HG03432 (cell line): ENCODE data around the gene ZFYVE16.
"Not testable (repeated sequence)": the region's sequence is repeated elsewhere in the genome, so short reads cannot be mapped to it uniquely, and the experiment has no call there.

Experiments
- ATAC-seq: cut with Tn5 transposase; IDR thresholded peaks from one replicate; pipeline ENCODE4 v1.9.1; 2021; ENCODE audit warnings: mild to moderate bottlenecking, moderate library complexity; ENCODE audit not compliant: unreplicated experiment

Gene ZFYVE16

DNA sequence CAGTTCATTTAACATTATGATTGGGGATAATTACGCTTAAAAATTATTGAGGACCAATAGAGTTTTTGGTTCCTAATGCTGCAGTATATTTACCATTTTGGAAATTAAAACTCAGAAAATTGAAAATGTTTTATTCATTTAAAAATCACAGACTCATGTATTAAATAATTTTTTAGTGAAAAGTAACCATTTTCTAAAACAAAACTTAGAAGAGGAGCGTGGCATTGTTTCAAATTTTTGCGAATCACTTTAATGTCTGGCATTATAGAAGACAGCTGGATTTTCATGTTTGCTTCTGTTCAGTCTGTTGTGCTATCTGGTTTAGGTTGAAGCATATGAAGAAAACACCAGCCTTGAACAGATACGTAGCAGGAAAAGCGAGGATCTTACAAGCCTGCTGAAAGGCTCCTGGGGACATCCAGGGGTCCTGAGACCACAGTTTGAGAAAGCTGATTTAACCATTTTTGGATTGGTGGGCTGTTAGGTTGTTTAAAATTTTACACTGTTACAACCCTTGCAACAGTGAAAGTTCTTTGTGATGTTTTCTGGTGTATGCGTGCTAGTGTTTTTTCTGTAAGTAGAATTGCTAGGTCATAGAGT lies 1.6 kb downstream of the ZFYVE16 start:
- ATAC-seq = no peak

DNA sequence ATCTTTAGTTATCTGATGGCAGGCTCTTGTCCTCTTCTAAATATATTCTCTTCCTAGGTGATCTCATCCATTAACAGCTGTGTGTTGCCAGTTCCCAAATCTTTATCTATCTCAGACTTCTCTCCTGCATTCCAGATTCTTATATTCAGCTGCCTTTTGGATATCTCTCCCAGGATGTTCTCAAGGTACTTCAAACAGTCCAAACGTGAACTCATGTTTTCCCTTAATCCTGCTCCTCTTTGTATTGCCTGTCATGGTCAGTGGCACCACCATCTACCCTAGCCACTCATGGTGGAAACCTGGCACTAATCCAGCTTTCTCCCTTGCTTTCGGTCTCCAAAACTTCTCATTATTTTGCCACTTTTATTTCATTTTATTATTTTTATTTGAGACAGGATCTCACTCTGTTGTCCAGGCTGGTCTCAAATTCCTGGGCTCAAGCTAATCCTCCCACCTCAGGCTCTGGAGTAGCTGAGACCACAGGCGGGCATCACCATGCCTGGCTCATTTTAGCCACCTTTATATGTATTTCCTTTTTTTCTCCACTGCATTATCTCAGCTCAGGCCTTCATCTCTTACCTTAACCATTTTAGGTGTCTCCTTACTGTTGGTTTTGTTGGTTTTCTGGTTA lies 3.8 kb downstream of the ZFYVE16 start:
- ATAC-seq = no peak

DNA sequence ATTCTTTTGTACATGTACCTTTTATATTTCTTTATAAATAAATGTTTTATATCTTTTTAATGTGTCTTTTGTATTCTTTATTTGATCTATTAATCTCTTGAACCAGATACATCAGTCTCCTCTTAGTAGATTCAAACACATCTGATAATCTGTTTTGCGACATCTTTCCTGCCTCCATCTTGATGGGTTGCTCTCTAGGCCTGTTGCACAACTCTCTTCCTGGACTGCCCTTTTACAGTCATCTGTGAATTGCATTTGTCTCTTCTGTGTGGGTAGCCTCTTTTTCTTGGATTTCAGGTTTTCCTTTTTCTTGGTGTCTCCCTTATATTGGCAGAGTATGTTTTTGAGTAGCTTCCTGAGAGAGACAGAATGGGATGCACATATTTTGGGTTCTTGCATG lies 6.2 kb downstream of the ZFYVE16 start:
- no peak for ATAC-seq

DNA sequence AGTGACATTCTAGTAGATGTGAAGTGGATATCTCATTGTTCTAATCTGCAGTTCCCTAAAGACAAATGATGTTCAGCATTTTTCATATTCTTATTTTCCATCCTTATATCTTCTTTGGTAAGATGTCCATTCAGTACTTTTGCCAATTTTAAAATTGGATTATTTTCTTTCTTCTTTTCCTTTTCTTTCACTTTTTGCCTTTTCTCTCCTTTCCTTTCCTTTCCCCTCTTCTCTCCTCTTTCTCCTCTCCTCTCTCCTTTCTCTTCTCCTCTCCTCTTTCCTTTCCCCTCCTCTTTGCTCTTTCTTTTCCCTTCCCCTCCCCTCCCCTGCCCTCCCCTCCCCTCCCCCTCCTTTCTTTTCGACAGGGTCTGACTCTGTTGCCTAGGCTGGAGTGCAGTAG lies 10.1 kb downstream of the ZFYVE16 start:
- no peak for ATAC-seq

DNA sequence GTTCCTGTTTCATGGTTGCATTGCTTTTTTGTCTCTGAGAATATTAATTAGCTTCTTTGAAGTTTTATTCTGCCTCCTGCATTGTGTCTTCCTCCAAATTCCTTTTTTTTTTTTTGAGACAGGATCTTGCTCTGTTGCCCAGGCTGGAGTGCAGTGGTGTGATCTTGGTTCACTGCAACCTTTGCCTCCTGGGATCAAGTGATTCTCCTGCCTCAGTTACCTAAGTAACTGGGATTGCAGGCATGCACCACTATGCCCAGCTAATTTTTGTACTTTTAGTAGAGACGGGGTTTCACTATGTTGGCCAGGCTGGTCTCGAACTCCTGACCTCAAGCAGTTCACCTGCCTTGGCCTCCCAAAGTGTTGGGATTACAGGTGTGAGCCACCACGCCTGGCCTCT lies 16.5 kb downstream of the ZFYVE16 start:
- ATAC-seq = not testable (repeated sequence)

DNA sequence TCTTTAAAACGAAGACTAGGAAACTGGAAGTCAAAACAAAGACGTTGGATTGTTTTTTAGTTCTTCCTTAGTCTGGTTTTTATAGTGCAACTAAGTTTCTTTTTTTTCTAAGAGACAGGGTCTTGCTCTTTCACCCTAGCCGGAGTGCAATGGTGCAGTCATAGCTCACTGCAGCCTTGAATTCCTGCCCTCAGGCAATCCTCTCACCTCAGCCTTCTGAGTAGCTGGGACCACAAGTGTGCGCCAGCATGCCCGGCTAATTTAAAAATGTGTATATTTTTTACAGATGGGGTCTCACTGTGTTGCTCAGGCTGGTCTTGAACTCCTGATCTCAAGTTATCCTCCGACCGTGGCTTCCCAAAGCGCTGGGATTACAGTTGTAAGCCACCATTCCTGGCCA lies 27.6 kb downstream of the ZFYVE16 start:
- no peak for ATAC-seq

DNA sequence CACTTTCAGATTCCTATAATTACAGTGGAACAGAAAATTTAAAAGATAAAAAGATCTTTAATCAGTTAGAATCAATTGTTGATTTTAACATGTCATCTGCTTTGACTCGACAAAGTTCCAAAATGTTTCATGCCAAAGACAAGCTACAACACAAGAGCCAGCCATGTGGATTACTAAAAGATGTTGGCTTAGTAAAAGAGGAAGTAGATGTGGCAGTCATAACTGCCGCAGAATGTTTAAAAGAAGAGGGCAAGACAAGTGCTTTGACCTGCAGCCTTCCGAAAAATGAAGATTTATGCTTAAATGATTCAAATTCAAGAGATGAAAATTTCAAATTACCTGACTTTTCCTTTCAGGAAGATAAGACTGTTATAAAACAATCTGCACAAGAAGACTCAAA lies 29.5 kb downstream of the ZFYVE16 start:
- no peak for ATAC-seq

DNA sequence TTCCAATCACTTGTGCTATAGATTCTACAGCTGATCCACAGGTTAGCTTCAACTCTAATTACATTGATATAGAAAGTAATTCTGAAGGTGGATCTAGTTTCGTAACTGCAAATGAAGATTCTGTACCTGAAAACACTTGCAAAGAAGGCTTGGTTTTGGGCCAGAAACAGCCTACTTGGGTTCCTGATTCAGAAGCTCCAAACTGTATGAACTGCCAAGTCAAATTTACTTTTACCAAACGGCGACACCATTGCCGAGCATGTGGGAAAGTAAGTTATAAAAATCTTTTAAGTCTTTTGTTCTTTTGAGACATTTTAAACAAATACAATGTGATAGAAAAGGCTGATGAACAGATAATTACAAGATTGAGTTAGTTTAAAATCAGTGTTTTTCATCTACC lies 30.9 kb downstream of the ZFYVE16 start:
- ATAC-seq = no peak

DNA sequence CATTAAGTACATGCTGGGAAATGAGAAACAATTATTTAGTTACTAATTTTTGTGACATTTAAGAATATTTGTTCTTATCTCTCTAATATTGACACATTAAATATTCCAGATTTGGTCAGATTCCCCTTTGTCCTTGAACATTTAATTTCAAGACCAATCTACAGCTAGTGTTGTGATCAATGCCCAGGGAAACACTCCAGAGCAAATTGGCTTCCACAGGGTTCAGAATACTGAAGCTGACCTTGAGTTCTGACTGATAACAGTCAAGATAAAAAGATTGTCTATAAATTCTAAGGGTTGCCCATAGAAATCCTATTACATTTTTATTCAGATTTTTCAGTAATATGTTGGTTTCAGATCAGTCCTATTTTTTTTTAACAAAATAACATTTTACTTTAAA lies 31.3 kb downstream of the ZFYVE16 start:
- ATAC-seq = no peak

DNA sequence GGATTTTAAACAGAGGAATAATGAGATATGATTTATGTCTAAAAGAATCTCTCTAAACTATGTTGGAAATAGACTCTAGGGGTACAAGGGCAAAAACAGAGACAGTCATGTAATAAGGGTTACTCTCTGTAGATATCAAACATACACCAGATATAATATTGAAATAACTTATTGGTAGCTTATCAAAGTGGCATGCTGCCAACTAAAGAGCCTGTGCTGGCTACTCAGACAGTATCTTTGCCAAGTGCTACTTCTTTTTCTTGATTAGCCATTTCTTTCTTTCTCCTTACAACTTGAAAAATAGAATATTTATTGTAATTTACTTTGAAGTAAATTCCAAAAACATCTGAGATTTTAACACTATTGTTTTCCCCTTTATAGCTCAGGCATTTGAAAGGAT lies 34.9 kb downstream of the ZFYVE16 start:
- ATAC-seq = no peak

DNA sequence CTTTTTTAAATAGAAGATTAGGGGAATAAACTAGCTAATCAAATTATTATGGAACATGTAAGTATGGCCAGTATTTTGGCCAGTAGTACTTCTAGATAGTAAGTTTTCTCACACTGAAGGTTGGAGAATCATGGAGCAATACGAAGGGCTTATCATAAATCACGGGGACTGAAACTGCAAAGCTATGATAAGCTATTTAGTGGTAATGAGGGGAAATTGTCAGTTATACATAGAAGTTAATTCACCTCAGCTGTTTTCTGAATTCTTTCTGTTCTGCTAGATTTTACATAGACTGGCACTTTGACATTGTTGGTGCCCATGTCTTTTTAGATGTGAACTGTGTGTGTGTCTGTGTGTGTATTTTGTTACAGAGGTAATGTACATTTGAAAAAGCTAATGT lies 45.5 kb downstream of the ZFYVE16 start:
- ATAC-seq = no peak

DNA sequence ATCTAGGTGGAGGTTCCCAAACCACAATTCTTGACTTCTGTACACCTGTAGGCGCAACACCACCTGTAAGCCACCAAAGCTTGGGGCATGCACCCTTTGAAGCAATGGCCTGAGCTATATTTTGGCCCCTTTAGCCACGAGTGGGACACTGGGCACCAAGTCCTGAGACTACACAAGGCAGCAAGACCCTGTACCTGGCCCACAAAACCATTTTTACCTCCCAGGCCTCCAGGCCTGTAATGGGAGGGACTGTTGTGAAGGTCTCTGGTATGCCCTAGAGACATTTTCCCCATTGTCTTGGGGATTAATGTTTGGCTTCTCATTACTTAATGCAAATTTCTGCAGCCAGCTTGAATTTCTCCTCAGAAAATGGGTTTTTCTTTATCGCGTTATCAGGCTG lies 55.4 kb downstream of the ZFYVE16 start:
- ATAC-seq = no peak

DNA sequence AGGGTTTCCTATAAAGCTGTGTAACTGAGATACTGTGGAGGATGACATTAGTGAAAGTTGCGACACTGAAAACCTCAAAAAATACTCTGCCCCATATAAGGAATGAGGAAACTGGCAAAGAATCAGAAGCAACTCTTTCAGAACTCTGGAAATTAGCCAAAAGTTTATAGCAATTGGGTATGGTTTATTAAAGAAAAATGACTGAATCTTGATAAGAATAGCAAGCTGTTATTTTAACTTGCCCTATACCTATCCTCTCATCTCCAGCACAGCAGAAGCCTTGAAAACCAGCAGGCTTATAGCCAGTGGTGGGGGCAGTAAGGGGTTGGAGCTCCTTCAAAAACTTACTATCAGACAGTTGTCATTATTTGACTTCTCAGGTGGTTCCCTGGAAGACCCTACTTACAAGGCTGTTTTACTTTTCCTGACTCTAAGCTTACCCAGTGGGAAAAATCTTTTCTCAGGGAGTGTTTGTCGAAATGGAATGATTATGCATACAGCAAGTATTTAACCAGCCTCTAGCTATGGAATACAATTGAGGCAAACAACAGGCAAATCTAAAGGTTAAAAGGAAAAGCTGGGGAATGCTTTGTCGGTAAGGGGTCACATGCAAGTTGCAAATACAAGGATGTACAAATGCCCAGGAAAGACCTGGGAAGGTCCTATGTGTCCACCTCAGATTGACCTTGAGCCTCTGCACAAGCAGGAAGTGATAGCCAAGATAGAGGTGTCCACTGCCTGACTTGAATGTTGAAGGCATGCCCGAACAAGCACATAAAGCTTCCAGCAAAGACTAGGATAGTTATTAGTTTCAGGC lies 59.0 kb downstream of the ZFYVE16 start:
- no peak for ATAC-seq

DNA sequence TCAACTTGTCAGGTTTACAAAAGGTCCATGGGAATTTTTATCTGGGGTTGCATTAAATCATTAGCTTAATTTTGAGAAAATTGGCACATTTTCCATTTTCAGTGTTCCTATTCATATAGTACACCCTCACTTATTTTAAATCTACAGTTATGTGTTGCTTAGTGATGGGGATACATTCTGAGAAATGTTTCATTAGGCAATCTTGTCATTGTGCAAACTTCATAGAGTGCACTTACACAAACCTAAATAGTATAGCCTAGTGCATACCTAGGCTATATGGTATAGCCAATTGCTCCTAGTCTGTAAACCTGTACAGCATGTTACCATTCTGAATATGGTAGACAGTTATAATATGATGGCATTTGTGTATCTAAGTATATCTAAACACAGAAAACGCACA lies 60.3 kb downstream of the ZFYVE16 start:
- no peak for ATAC-seq

DNA sequence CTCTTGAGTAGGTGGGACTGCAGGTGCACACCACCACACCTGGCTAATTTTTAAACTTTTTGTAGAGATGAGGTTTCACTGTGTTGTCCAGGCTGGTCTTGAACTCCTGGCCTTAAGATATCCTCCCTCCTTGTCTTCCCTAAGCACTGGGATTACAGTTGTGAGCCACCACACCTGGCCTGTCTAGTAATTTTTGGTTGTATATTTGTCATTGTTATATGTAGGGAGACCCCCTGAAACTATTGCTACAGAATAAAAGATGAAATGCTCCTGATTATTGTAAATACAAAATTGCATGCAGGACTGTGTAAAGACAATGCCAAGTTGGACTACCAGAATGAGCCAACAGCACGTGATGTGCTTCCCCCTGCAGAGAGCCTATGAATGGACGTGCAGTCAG lies 62.8 kb downstream of the ZFYVE16 start:
- ATAC-seq = not testable (repeated sequence)

DNA sequence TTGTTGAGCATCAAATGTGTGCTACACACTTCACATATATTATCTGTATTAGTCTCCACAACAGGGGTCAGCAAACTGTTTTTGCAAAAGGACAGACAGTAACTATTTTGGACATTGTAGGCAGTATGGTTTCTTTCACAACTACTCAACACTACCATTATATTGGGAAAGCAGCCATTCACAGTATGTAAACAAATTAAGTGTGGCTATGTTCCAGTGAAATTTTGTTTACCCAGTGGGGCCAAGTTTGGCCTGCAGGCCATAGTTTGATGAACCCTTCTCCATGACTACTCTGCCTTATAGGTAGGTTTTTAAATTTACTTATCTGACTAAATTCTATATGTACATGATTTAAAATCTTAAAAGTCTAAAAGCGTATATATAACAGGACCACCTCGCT lies 67.1 kb downstream of the ZFYVE16 start:
- no peak for ATAC-seq

DNA sequence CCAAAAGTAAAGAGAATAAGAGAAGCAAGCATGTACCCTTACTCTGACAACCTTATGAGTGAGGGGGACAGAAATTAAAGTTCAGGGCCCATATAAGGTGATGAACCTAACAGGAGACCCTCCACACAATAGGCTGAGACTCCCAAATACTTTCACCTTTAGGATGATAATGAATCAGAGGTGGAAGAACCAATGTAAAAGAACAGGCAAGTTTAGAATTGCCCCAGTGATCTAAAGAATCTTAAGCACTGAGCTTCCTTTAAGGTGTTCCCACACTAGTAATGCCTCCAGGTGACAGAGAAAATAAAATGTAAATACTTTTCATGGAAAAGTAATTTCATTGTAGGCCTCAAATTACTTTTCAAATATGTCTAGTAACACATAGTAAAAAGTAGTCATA lies 71.8 kb downstream of the ZFYVE16 start:
- ATAC-seq = no peak

DNA sequence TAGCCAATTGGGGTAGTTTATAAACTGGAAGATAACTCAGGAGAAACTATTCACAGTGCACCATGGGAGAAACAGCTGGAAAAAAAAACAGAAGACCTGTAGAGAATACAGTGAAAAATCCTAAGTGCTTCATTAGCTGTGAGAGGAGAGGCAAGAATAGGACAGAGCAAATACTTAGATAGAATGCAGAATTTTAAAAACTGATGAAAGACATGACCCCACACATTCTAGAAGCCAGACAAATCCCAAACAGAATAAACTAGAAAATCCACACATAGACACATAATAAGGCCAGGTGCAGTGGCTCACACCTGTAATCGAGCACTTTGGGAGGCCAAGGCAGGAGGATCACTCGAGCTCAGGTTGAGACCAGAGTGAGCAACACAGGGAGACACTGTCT lies 72.5 kb downstream of the ZFYVE16 start:
- ATAC-seq = no peak

DNA sequence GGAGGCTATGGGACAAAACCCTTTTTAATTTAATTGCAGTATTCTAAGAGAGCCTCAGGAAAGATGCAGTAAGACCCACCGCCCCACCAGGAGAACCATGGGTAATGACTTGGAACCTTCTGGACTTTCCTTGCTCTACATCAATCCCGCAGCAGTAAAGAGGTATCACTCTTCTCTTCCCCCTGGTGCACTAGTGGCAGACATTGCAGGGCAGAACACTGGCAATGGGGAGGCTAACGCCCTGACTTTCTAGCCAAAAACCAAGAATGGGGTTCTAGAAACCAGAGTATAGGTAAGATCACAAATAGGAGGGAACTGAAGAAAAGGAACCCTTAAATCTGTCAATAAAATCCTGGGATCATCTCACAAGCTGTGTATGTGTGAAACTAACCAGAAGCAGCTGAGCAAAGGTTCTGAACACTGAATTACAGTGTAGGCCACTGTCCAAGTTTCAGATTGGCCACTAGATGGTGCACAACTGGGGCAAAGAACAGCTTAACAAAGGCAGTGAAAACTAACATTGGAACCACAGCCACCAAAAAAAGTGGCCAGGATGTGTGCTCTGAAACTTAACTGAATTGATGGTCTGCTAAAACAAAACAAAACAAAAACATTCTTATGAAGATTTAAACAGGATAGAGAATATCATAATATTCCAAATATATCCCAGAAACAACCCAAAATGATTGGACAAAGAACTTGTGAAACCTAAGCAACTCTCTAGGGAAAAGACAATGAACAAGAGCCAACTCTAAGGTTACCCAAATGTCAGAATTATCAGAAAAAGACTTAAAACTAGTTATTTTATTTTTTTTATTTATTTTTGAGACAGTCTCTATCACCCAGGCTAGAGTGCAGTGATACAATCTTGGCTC lies 73.4 kb downstream of the ZFYVE16 start:
- ATAC-seq = peak; percentile 47

DNA sequence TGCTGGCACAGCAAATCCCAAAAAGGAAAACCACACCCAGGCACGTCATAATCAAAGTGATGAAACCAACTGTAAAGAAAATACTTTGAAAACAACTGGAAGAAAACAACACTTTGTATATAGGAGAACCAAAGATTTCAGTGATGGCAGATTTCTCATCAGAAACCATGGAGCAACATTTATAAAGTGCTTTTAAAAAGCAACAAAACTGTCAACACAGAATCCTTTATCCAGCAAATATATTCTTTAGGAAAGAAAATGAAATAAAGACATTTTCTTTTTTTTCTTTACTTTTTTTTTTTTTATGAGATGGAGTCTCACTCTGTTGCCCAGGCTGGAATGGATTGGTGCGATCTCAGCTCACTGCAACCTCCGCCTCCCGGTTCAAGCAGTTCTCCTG lies 74.7 kb downstream of the ZFYVE16 start:
- ATAC-seq = no peak

DNA sequence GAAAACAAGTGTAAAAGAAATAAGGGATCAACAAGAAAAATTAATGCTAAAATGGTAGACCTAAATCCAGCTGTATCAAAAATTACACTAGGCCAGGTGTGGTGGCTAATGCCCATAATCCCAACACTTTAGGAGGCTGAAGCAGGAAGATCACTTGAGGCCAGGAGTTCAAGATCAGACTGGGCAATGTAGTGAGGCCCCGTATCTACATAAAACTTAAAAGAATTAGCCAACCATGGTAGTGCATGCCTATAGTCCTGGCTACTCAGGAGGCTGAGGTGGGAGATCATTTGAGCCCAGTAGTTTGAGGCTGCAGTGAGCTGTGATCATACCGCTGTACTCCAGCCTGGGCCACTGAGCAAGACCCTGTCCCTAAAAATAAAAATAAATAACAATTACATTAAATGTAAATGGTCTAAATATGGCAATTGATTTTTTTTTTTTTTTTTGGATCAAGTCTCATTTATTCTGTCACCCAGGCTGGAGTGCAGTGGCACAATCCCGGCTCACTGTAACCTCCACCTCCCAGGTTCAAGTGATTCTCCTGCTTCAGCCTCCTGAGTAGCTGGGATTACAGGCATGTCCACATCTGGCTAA lies 75.9 kb downstream of the ZFYVE16 start:
- ATAC-seq = no peak
